Lung (tissue), 12 donors: ENCODE measurements around the gene CEBPZ. TPM values are rescaled to one million over a fixed set of nuclear protein-coding genes. Genes with fewer than 3 reads are reported as not detected.
"Not testable (repeated sequence)": the region's sequence is repeated elsewhere in the genome, so short reads cannot be mapped to it uniquely, and the experiment has no call there.

ENCODE experiments used
- ATAC-seq: fragments of 200-7000 bp; cut with Tn5 transposase; one replicate; pipeline ENCODE4 v1.9.1; 2020; ENCODE audit warnings: moderate number of reproducible peaks; ENCODE audit not compliant: insufficient read depth, low FRiP score
- DNase-seq, 3 donors: peaks; one replicate each; pipeline ENCODE4 v3.0.0-alpha.2; 2013 to 2017
- H3K27ac ChIP-seq, 2 donors: one replicate each; pipeline ENCODE4 v1.5.1; 2013; ENCODE audit warnings: mild to moderate bottlenecking in 2 of 2, moderate library complexity in 2 of 2, control low read depth in 1 of 2, inconsistent platforms in 1 of 2, low read depth in 1 of 2, low read length in 1 of 2
- H3K27me3 ChIP-seq, 3 donors: one replicate each; pipeline ENCODE4 v1.5.1; 2013; ENCODE audit warnings: low read length in 2 of 3; ENCODE audit not compliant: control insufficient read depth in 3 of 3, insufficient read depth in 3 of 3
- H3K36me3 ChIP-seq, 4 donors: one replicate each; pipeline ENCODE4 v1.5.1; 2013; ENCODE audit warnings: low read length in 4 of 4, mild to moderate bottlenecking in 1 of 4, moderate library complexity in 1 of 4; ENCODE audit not compliant: control insufficient read depth in 4 of 4, insufficient read depth in 4 of 4
- H3K4me1 ChIP-seq, 5 donors: one replicate each; pipeline ENCODE4 v1.5.1; 2013; ENCODE audit warnings: low read length in 5 of 5, mild to moderate bottlenecking in 2 of 5, moderate library complexity in 1 of 5; ENCODE audit not compliant: control insufficient read depth in 5 of 5, insufficient read depth in 5 of 5
- H3K4me3 ChIP-seq: one replicate; pipeline ENCODE4 v1.5.1; 2013; ENCODE audit warnings: mild to moderate bottlenecking, control low read depth, moderate library complexity
- H3K9ac ChIP-seq, 2 donors: one replicate each; pipeline ENCODE4 v1.5.1; 2013; ENCODE audit warnings: low read length in 2 of 2, control low read depth in 1 of 2; ENCODE audit not compliant: insufficient read depth in 1 of 2
- H3K9me3 ChIP-seq, 4 donors: one replicate each; pipeline ENCODE4 v1.5.1; 2013; ENCODE audit warnings: low read length in 3 of 4, mild to moderate bottlenecking in 1 of 4, moderate library complexity in 1 of 4; ENCODE audit not compliant: control insufficient read depth in 4 of 4, insufficient read depth in 3 of 4
- WGBS, 2 donors: extraction: QIAGEN DNeasy Blood & Tissue Kit; methylation state at CpG; one replicate each; pipeline ENCODE4 v1.1.7; 2013; 5-methylcytosine and 5-hydroxymethylcytosine counted together
- polyA plus RNA-seq, 2 donors: library from polyadenylated mRNA; stranded (reverse); fragments of 200-250 nt; gene quantifications; one replicate each; pipeline ENCODE4 v1.2.1, GENCODE V29; 2013
- total RNA-seq, 2 donors: library from RNA; depleted of rRNA in 1 of 2; stranded (reverse); fragments of >200 nt in 1 of 2; gene quantifications; one replicate each; pipeline ENCODE4 v1.2.1, GENCODE V29; 2014 to 2021
- TF ChIP-seq, protein P1 (sequence below): IDR thresholded peaks from 2 replicates; pipeline ENCODE4 v1.5.1; 2012; ENCODE audit warnings: mild to moderate bottlenecking; ENCODE audit errors: control extremely low read depth, extremely low read depth
- donor health status: control.
- donor health status: control.
- donor health status: Bipolar disorder and iron deficiency.
- donor health status: healthy.
- donor health status: DM: yes; HTN: yes; CAD: no.

CEBPZ gene
- total and polyA plus RNA-seq, 4 donors: 36.7 to 66.7 (median 45.0) TPM

DNA sequence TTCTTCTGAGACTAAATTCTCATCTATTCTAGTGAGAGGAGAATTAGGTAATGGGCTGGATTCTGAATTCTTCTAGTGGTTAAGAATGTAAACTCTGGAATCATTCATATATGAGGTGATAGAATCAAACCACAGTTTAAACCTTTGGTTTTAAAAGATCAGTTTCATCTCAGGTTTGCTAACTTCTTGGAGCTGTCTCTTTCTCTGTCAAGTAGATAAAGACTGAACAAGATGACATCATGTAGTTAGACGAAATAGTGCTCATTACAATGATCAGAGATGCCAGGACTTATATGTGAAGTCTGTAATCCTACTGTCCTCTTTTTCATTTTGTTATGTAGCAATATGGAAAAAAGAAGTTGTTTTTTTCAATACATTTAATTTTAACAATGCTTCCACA, 30.2 kb downstream of the CEBPZ start:
- Histone ChIP-seq H3K36me3 (peaks cover 7 to 48% (median 27%) of the 10 kb centered on the region in 4 donors), H3K4me3 (no peak overlapping the region), H3K9ac (no peak overlapping the region), H3K27ac (no peak overlapping the region), H3K4me1 (peaks cover 0 to 5% (median 0%) of the 10 kb centered on the region in 5 donors), H3K9me3 (peaks cover 0 to 10% (median 7%) of the 10 kb centered on the region in 4 donors), H3K27me3 (no peaks in the 10 kb centered on the region)
- 68 to 87% methylated on average over 1 of the region's 1 CpG for WGBS, 2 donors
- ATAC-seq (no peak), DNase-seq (no peak)
- TF ChIP-seq, protein P1, sequence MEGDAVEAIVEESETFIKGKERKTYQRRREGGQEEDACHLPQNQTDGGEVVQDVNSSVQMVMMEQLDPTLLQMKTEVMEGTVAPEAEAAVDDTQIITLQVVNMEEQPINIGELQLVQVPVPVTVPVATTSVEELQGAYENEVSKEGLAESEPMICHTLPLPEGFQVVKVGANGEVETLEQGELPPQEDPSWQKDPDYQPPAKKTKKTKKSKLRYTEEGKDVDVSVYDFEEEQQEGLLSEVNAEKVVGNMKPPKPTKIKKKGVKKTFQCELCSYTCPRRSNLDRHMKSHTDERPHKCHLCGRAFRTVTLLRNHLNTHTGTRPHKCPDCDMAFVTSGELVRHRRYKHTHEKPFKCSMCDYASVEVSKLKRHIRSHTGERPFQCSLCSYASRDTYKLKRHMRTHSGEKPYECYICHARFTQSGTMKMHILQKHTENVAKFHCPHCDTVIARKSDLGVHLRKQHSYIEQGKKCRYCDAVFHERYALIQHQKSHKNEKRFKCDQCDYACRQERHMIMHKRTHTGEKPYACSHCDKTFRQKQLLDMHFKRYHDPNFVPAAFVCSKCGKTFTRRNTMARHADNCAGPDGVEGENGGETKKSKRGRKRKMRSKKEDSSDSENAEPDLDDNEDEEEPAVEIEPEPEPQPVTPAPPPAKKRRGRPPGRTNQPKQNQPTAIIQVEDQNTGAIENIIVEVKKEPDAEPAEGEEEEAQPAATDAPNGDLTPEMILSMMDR: no peak

DNA sequence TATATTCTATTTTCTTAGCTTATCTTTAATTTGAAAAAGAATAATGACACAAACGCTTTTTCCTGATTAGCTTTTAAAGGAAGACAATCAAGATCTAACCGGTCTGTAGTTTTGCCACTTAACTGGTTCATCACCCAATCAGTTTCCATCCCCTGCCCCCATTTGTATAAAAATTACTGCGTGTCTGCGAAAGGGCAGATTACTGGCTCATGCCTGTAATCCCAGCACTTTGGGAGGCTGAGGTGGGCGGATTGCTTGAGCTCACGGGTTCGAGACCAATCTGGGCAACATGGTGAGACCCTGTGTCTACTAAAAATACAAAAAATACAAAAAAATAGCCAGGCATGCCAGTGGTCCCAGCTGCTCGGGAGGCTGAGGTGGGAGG, 32.7 kb downstream of the CEBPZ start:
- Histone ChIP-seq H3K27me3 (no peaks in the 10 kb centered on the region), H3K27ac (no peak overlapping the region), H3K4me3 (no peak overlapping the region), H3K36me3 (peaks cover 3 to 25% (median 12%) of the 10 kb centered on the region in 4 donors), H3K4me1 (peaks cover 0 to 5% (median 0%) of the 10 kb centered on the region in 5 donors), H3K9ac (no peak overlapping the region), H3K9me3 (peaks cover 0 to 3% (median 3%) of the 10 kb centered on the region in 4 donors)
- DNase-seq: no peak
- TF ChIP-seq, protein P1: no peak
- no peak for ATAC-seq
- WGBS, 2 donors: 87 to 88% methylated on average over 8 of the region's 8 CpGs

DNA sequence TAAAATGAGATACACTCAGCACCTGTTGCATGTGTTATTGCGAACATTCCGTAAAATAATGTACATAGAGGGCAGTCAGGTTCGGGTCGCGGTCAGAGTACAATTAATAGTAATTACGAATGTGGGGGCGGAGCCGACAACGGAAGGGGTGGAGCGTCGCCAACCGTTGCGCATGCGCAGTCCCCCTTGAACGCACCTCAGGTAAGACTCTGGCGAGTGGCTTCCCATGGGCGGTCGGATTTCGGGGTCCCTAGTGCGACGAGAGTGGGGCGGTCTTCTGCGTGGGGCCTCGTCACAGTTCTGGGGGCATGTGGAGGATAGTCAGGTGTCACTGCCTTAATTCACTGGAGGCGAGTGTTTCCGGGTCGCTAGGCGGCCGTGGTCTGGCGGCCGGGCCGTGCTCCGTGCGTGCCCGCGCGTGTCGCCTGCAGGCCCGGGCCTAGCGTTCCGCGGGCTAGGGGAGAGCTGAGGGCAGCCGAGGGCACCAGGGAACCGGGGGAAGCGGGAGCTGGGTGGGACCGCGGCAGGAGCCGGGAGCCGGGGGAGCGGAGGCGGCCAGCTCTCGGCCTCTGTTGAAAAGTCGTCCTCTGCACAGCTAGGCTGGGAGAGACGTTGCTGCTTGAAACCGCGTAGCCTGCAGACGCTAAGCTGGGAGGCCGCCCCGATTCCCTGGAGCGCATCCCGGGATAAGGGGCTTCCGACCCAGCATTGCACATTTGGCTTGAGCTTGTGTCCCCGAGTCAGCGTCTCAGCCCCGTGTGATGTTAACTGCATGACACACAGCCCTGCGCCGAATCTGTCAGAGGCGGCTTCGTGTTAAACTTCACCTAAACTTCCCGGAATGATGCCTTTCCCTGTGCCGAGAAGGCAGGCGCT, 34.8 kb downstream of the CEBPZ start, which contains the start of gene CEBPZOS:
Gene CEBPZOS (plus strand): TSS at position 177 of the 876 bp plus-strand sequence. CDS start 3,209 bp downstream, outside the sequence.
- TF ChIP-seq, protein P1: no peak
- peaks cover 0 to 3% (median 0%) of the 10 kb centered on the region in 4 donors for H3K9me3 ChIP-seq
- peak; percentile 88 to 90 (median 89) for DNase-seq

DNA sequence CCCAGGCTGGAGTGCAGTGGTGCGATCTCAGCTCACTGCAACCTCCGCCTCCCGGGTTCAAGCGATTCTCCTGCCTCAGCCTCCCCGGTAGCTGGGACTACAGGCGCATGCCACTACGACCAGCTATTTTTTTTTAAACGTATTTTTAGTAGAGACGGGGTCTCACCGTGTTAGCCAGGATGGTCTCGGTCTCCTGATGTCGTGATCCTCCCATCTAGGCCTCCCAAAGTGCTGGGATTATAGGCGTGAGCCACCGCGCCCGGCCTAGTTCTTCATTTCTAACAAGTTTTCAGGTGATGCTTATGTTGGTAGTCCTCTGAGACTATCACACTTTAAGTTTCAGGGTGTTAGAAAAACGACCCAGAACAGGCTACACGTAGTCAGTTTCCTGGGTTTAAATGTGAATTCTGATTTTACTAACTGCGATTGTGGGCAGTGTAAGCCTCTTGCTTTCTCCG, 35.5 kb downstream of the CEBPZ start:
- not testable (repeated sequence) for H3K9me3 ChIP-seq, H3K27me3 ChIP-seq, DNase-seq, H3K36me3 ChIP-seq, H3K4me1 ChIP-seq, ATAC-seq
- H3K4me3 ChIP-seq: peak overlapping the region; percentile 99
- 82% methylated on average over 20 of the region's 20 CpGs for WGBS, 2 donors
- peak overlapping the region; percentile 95 to 98 for H3K27ac ChIP-seq
- peak overlapping the region in 1 of 2 donors; percentile 84 for H3K9ac ChIP-seq

More for the DNA sequence above, 34.8 kb downstream of the CEBPZ start, which contains the start of gene CEBPZOS:
- H3K36me3 ChIP-seq: peaks cover 0 to 8% (median 5%) of the 10 kb centered on the region in 4 donors
- H3K4me1 ChIP-seq: peaks cover 0 to 5% (median 0%) of the 10 kb centered on the region in 5 donors
- peak; percentile 87 for ATAC-seq
- peaks cover 0 to 4% (median 0%) of the 10 kb centered on the region in 3 donors for H3K27me3 ChIP-seq
- H3K4me3 ChIP-seq: peak within 1 kb of the TSS; percentile 99
- H3K9ac ChIP-seq: peak within 1 kb of the TSS; percentile 58 to 84
- 0 to 1% methylated on average over 72 of the region's 72 CpGs for WGBS, 2 donors
- peak within 1 kb of the TSS; percentile 95 to 98 for H3K27ac ChIP-seq
